NCI-H526 (cell line): ENCODE results near the gene UNC13D.
"Not testable (repeated sequence)": the region's sequence is repeated elsewhere in the genome, so short reads cannot be mapped to it uniquely, and the experiment has no call there.

Source experiments
- DNase-seq, 2 experiments: peaks; one replicate each; lab custom pipeline; 2025; lab: John Stamatoyannopoulos, UW

UNC13D gene

DNA sequence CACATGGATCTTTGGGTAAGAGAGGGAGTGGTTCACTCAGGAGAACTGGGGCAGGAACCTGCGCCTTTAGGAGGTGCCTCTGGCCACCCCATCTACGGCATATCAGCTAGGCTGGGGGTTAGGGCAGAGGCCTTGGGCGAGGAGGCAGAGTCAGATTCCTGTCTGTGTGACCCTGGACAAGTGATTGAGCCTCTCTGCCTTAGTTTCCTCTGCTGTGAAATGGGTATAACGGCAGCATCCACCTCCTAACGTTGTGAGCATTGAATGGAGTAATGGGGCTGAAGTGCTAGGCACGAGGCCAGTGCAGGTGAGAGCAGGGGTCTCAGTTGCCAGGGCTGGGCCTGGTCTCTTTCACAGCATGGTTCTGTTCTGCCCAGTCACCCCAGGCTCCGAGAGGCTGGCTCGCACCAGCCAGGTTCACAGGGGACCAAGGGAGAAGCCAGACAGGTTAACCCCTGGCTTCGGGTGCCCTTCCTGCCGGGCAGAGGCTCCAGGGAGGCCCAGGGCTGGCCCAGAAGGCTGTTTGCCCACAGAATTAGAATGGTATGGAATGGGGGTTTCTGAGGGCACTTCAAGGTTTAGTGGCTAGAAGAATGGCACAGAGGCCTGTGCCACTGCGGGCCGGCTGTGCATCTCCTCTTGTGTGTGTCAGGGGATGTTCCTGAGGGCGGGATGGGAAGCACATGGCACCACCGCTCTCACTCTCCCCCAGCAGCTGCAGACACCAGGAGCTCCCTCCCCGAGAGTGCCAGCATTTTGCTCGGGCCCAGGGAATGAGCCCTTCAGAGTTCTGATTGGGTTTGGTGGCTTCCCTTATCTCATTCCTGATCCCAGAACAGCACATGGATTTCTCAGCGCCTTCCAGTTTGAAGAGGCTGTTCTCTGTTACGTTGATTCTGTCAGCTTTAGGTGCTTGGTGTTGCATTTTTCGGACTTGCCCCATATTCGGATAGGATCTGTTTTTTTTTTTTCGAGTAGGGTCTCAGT is 23.8 kb downstream of the UNC13D start:
- no peak for DNase-seq

DNA sequence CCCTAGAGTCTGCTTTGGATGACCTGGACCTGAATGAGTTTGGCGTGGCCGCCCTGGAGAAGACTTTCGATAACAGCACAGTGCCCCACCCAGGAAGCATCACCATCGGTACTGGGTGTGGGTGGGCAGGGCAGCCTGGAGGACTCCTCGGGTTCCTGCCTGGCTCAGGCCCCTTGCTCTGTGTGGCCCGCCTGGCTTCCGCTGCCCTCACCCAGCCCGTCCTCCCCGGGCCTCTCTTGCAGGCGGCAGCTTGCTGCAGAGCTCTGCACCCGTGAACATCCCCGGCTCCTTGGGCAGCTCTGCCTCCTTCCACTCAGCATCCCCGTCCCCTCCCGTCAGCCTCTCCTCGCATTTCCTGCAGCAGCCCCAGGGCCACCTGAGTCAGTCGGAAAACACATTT is 24.5 kb downstream of the UNC13D start:
- DNase-seq, result no peak

DNA sequence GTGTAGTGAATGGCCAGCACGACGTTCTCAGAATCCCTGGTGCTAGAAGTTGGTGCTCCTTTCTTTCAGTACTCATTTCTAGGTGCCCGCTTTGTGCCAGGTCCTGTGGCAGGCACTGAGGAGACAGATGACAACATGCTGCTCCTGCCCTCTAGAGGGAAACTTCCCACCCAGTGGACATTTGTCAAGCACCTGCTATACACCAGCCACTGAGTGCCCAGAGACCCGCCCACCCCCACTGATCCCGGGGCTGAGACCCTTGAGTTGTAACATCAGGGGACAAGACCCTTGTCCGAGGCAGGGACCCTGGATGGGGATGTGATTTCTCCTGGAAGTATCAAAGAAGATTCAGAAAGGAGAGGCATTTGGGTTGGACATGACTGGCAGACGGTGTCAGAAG is 25.1 kb downstream of the UNC13D start:
- no peak for DNase-seq

DNA sequence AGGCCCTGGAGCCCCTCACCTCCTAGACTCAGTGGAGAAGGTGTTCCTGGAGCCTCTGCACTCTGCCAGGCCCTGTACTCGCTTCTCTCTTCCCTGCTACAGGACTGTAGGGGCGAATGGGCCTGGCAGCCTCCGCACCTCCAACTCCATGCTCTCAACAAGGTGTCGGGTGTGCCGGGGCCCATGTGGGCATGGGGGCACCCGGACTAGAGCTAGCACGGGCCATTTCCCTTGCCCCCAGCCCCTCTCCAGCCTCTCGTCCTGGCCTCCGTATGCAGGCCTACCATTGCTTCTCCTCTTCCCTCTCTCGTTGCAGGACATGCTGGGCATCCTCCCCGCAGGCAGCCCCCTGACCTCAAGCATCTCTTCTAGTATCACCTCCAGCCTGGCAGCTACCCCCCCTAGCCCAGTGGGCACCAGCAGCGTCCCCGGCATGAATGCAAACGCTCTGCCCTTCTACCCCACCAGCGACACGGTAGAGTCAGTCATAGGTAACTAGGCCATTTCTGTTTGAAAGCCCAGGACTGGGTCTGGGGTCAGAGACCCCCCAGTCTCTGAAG is 25.8 kb downstream of the UNC13D start:
- DNase-seq, result no peak

DNA sequence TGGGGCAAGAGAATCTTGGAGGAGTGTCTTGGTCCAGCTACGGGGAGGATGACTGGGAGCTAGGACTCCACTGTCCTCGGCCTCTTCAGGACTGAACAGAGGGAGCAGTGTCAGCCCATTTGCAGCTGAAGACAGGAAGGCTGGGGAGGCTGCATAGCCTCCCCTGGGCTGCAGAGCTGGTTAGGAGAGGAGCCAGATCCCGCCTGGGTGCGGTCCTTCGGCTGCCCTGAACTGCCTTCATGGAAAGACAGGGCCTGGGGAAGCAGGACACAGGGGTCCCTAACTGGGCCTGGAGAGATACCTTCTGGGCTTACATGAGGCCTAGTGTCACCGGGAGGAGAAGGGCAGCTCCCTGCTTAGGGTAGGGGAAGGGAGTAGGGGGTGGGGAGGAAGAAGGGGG is 26.6 kb downstream of the UNC13D start:
- DNase-seq, result no peak

DNA sequence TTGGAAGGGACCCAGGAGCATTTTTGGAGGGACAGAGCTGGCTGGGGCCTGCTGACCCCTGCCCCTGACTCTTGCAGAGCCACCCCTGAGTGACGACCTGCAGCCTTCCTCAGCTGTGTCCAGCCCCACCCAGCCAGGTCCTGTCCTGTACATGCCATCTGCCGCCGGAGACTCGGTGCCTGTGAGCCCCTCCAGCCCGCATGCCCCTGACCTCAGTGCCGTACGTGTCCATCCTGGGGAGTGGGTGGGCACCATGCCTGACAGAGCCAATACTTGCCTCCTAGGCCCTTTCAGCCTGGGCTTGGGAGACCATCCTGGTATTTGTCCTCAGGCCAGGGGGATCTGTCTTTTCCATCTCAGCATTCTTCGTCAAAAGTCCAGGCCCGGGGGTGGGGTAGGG is 27.5 kb downstream of the UNC13D start:
- no peak for DNase-seq

DNA sequence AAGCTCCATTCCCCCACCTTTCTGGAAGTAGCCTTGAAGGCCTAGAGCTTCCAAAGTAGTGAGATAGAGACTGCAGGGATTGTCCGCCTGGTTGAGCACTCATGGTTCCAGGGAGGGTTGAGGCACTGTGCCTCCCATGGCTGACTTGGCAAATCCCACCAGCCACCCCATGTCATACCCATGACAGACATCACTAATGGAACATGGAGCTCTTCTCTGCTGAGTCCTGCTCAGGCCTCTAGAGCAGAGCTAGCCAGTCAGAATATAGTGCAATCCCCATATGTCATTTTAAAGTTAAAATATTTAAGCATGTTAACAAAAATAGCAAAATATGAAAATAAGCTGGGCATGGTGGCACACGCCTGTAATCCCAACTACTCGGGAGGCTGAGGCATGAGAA is 28.8 kb downstream of the UNC13D start:
- DNase-seq, result no peak

DNA sequence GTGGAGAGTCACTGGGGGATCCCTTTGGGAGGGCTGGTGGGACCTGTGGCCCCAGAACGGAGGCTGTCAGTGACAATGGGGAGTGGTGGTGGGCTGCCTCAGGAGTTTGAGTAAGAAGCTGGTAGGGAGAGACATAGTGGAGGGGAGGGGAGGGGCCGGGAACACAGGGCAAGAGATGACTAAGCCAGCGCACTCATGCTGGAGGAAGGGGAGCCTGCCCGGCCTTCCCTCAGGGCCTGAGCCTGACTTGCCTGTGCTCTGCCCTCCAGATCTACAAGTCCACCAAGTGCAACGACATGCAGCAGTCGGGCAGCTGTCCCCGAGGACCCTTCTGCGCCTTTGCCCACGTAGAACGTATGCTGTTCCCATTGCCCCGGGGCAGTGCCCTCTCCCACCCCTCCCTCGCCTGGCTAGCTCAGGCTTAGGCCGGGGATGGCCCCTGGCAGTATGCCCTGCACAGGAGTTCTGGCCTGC is 29.3 kb downstream of the UNC13D start:
- DNase-seq, result no peak

DNA sequence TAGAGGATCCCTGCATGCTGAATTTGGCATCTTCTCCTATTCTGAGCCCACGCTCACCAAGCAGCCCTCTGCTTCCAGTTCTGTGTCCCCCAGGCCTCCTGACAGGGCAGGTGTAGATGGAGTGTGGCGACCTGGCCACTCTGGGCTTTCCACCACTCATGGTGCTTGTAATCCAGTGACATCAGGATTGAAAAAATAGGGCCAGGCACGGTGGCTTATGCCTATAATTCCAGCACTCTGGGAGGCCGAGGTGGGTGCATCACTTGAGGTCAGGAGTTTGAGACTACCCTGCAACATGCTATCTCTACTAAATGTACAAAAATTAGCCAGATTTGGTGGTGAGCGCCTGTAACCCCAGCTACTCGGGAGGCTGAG is 30.2 kb downstream of the UNC13D start:
- no peak for DNase-seq

DNA sequence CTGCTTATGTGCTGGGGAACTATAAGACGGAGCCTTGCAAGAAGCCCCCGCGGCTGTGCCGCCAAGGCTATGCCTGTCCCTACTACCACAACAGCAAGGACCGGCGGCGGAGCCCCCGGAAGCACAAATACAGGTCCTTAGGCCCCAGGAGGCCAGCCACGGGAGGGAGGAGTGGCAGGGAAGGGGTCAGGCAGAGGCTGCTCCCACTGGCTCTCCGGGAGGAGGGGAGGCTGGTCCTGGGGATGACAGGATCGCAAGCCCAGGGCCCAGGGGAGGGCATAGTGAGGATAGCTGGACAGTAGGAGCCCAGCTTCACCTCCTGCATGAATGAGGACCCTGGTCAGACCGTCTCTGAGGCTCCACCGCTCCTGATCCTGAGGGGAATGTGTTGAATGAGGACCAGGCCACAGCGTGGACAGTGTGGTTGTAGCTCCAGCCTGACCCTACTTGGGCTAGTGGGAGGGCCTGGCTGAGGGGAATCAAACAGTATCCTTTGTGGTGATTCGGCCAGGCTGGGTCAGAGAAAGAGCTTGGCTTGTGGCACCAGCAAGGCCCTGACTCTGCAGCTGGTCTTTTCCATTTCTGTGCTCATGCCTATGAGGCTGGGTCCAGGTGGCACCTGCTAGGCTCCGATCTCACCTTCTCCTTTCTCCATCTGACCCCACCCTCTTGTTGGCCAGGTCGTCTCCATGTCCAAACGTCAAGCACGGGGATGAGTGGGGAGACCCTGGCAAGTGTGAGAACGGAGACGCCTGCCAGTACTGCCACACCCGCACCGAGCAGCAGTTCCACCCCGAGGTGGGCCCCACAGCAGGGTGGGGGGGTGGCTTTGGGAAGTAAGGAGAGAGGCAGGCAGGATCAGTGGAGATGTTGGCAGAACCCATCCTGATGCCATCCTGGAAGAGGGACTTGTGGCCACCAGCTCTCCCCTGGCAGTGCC is 30.9 kb downstream of the UNC13D start:
- no peak for DNase-seq

DNA sequence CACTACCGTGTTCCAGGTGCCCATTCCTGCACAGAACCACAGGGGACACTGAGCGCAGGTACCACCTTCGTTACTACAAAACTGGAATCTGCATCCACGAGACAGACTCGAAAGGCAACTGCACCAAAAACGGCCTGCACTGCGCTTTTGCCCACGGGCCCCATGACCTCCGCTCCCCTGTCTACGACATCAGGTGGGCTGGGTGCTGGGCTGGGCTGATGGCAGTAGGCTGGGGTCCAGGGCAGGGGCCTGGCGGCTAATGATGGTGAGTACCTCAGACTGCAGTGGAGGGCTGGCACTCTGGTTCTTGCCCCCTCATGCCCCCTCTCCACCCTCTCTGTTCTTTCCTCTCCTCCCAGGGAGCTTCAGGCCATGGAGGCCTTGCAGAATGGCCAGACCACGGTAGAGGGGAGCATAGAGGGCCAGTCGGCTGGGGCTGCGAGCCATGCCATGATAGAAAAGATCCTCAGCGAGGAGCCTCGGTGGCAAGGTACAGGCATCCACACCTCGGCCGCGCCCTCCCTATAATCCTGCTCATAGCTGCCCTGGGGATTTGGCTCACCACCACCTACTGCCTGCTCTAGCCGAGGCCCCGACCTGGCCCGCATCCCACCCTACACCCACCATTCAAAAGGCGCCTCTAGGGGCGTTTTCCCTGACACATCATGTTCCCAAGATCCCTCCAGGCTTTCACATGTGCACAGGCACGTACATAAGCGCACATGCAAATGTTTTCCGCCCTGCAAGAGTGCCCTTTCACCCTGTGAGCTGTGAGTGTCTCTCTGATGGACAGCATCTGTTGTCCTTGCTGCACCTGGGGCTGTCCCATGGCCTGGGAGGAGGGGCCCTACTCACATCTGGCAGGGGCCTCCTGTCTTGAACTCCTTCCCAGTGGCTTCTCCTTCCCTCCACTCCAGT is 31.8 kb downstream of the UNC13D start:
- DNase-seq, result no peak

DNA sequence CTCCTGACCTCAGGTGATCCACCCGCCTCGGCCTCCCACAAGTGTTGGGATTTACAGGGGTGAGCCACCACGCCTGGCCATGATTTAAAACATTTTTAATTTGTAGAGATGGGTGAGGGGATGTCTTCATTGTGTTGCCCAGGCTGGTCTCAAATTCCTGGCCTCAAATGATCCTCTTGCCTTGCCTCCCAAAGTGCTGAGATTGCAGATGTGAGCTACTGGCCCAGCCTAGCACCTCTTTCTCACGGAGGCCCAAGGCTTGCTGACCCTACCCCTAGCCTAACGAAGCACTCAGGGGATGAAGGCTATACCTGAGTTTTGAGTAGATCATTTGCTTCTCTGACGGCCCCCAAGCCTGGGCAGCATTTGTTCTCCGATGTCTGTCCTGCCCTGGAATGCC is 33.0 kb downstream of the UNC13D start:
- no peak for DNase-seq

DNA sequence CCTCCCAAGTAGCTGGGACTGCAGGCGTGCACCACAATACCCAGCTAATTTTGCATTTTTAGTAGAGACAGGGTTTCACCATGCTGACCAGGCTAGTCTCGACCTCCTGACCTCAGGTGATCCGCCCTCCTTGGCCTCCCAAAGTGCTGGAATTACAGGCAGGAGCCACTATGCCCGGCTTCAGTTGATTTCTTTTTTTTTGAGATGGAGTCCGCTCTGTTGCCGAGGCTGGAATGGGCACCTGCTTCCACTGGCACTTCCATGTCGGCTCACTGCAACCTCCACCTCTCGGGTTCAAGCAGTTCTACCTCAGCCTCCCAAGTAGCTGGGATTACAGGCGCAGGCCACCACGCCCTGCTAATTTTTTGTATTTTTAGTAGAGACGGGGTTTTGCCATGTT is 33.4 kb downstream of the UNC13D start:
- DNase-seq, result not testable (repeated sequence)

DNA sequence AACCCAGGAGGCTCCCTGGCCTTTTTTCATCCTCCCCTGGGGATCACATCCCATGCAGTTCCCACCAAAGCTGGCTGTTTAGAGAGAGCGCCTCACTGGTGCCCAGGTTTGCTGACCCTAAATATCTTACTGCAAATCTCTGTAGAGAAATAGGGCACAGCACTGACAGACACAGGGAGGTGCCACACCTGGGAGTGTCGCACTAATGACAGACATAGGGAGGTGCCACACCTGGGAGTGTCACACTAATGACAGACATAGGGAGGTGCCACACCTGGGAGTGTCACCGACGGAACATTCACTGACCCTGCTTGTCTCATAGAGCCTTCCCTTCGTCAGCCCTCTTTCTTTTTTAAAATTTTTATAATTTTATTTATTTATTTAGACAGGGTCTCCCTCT is 34.0 kb downstream of the UNC13D start:
- no peak for DNase-seq

DNA sequence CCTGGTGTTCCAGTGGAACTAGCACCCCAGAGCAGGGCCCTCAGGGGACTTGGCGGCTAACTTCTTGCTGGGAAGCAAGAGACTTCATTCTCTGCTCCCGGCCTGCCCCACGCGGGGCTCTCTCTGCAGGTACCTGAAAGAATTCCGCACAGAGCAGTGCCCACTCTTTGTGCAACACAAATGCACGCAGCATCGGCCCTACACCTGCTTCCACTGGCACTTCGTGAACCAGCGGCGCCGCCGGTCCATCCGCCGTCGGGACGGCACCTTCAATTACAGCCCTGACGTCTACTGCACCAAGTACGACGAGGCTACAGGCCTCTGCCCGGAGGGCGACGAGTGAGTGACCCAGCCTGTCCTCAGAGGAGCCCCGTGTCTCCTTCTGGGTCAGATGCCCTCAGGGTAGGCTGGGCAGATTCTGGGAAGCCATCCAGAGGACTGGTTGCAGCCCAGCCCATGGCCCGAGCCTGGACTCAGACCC is 34.5 kb downstream of the UNC13D start:
- DNase-seq, result no peak

DNA sequence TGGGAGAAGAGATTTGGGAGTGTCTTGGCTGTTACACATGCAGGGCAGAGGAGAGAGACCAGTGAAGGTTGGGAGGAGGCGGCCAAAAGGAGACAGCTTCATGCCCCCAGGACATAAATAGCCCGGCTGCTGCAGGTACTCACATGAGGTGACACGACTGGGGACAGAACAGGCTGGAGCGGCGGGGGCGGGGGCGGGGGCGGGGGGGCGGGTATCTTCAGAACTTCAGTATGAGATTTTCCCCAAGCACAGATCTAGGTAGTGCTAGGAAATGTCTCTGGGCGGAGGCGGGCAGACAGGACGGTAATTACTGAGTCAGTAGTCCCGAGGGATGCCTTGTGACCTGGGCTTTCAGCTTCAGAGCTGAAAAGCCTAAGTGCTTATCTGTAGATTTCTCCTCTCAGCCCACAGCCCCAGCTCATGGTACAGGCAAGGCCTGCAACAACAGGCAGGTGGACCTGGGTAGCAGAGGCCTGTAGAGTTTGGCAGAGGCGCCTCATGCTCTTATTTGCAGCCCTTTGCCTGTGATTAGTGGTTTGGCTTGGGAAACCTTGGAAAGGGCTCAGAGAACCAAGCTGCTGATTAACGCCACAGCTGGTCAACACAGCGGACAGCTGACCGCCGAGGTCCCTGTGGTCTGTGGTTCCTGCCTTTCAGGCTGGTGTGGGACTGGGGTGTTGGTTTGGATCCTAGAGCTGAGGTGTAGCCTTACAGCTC is 35.1 kb downstream of the UNC13D start:
- peak in 1 of 2 experiments; percentile 41 for DNase-seq

DNA sequence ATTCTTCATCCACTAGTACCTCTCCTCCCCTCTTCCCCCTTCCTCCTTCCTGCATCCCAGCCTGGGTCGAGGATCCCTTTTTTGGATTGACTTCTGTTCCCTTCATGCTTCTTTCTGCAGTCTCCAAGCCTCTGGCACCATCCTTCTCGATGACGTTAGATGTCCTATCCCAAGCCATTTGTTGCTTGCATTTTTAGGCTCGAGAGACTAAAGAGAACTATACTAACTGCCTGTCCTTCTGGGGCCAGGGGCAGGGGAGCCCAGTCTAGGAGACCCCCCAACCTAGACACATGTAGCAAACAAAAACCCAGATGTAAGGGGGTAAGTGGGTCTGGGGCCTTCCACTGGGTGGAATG is 35.7 kb downstream of the UNC13D start:
- no peak for DNase-seq

DNA sequence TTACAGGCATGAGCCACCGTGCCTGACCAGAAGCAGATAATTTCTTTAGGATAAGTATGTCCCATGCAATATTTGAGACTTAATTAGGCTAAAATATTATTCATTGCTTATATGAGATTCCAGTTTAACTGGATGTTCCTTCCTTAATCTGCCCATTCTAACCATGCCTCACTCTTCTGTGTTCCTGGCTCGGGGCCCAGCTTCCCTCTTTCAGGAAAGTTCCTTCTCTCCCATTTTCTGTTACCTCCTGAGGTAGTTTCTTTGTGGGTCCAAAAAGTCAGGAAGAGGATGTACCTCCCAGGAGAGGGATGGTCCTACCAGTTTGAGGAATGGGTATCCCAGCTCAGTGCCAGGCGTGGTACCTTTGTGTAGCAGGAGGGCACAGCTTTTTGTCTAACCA is 36.3 kb downstream of the UNC13D start:
- DNase-seq, result no peak

DNA sequence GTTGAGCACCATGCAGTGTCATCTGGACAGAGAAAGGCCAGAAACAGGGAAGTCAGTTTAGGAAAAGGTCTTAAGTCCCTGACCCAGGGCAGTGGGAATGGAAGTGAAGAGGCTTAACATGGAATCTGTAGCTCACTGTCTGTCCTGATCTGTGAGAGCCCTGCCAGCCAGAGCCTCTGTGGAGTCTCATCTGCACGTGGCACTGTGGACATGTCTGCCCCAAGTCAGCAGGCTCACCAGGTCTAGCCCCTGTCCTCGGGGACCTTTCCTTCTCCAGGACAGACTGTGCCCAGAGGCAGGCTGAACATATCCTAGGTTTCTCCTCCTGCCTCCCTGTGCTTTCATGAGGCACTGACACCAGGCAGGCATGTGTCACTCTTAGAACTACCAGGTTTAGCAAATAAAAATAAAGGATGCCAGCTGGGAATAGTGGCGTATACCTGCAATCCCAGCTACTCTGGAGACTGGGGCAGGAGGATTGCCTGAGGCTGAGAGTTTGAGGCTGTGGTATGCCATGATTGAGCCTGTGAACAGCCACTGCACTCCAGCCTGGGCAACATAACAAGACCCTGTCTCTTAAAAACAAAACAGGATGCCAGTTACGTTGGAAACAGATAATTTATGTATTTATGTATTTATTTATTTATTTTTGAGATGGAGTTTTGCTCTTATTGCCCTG is 37.2 kb downstream of the UNC13D start:
- no peak for DNase-seq

DNA sequence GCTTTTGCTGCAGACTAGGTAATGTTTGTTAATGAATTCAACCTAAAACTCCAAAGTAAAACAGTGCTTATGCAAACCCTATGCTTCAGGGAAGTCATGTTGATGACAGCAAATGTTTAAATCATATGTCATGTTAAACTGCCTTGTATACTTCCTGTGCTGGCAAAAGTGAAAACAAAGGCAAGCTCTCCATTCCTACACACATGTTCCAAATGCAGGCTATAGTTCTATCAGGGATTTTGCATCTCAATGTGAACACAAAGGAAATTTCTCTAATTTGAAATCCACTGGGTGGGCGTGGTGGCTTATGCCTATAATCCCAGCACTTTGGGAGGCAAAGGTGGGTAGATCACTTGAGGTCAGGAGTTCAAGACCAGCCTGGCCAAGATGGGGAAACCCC is 40.3 kb downstream of the UNC13D start:
- DNase-seq, result no peak
